H1 (cell line): ENCODE results near the gene FAM25A. TPM values are rescaled to one million over a fixed set of nuclear protein-coding genes. Genes with fewer than 3 reads are reported as not detected.

Source experiments
- CTCF ChIA-PET: fragments of 300-600 bp; sonication (Branson Sonifier 250); formaldehyde crosslinking; loops from one replicate; lab custom pipeline; 2021; ENCODE audit not compliant: partially characterized antibody; lab: Charles Lee
- POLR2A ChIA-PET: fragments of 300-600 bp; sonication (Branson Sonifier 250); formaldehyde crosslinking; loops from one replicate; lab custom pipeline; 2021; ENCODE audit warnings: inconsistent platforms; ENCODE audit not compliant: partially characterized antibody; lab: Charles Lee
- DNase-seq, 2 experiments: peaks; one replicate each; pipeline versions ENCODE4 v3.0.0 to v3.0.0-alpha.2; 2010 to 2022; ENCODE audit warnings: low spot score in 2 of 2, low read depth in 1 of 2, mixed read lengths in 1 of 2
- FAIRE-seq: peaks from 2 replicates; lab custom pipeline; 2011; peaks lifted over from hg19 to GRCh38; lab: Jason Lieb, UNC
- H2AFZ ChIP-seq: 2 replicates; pipeline ENCODE4 v1.8.1; 2012; ENCODE audit warnings: low read length, inconsistent platforms
- H2AK5ac ChIP-seq: 2 replicates; pipeline ENCODE4 v1.6.1; 2013; ENCODE audit warnings: low read depth, low read length
- H2BK120ac ChIP-seq: replicated peaks from 2 replicates; pipeline ENCODE3; 2013; ENCODE audit warnings: low read depth, low read length, inconsistent platforms
- H2BK12ac ChIP-seq: 2 replicates; pipeline ENCODE4 v1.6.1; 2013; ENCODE audit warnings: low read depth, low read length
- H2BK15ac ChIP-seq: 2 replicates; pipeline ENCODE4 v1.6.1; 2013; ENCODE audit warnings: low read length
- H2BK20ac ChIP-seq: 2 replicates; pipeline ENCODE4 v1.6.1; 2013; ENCODE audit warnings: low read length
- H2BK5ac ChIP-seq: 2 replicates; pipeline ENCODE4 v1.6.1; 2013; ENCODE audit warnings: low read depth, low read length
- H3K14ac ChIP-seq: 2 replicates; pipeline ENCODE4 v1.6.1; 2013; ENCODE audit warnings: inconsistent platforms; ENCODE audit not compliant: insufficient read length
- H3K18ac ChIP-seq: 2 replicates; pipeline ENCODE4 v1.6.1; 2013; ENCODE audit warnings: low read length; ENCODE audit errors: extremely low read depth
- H3K23ac ChIP-seq: 2 replicates; pipeline ENCODE4 v1.6.1; 2013; ENCODE audit warnings: inconsistent platforms; ENCODE audit not compliant: insufficient read length
- H3K23me2 ChIP-seq: 2 replicates; pipeline ENCODE4 v1.6.1; 2013; ENCODE audit warnings: low read depth, low read length
- H3K27ac ChIP-seq: 2 replicates; pipeline ENCODE4 v1.6.1; 2011; ENCODE audit warnings: low read depth, low read length, inconsistent platforms
- H3K27me3 ChIP-seq, 4 experiments: replicated peaks in 1 of 4; 1 replicate in 1 of 4; 2 replicates in 3 of 4; pipeline versions ENCODE4 v1.6.1 to v1.8.1; 2011 to 2013; ENCODE audit warnings: low read length in 3 of 4, mild to moderate bottlenecking in 3 of 4, inconsistent platforms in 2 of 4, mixed read lengths in 2 of 4, moderate library complexity in 1 of 4; ENCODE audit not compliant: control insufficient read depth in 3 of 4, insufficient read depth in 3 of 4; ENCODE audit errors: extremely low read depth in 1 of 4
- H3K36me3 ChIP-seq, 4 experiments: 2 replicates each; pipeline versions ENCODE4 v1.6.1 to v1.8.1; 2011 to 2013; ENCODE audit warnings: mild to moderate bottlenecking in 4 of 4, low read length in 3 of 4, moderate library complexity in 2 of 4, control low read depth in 1 of 4, inconsistent platforms in 1 of 4; ENCODE audit not compliant: insufficient read depth in 4 of 4, control insufficient read depth in 2 of 4
- H3K4ac ChIP-seq: replicated peaks from 2 replicates; pipeline ENCODE3; 2013; ENCODE audit warnings: low read length, low read depth, mixed read lengths, inconsistent platforms; ENCODE audit not compliant: insufficient read length
- H3K4me1 ChIP-seq, 4 experiments: replicated peaks in 1 of 4; 1 replicate in 1 of 4; 2 replicates in 3 of 4; pipeline versions ENCODE4 v1.6.1 to v1.8.1; 2011 to 2013; ENCODE audit warnings: low read length in 3 of 4, inconsistent platforms in 2 of 4, mixed read lengths in 1 of 4; ENCODE audit not compliant: insufficient read depth in 4 of 4, control insufficient read depth in 3 of 4
- H3K4me2 ChIP-seq, 2 experiments: 2 replicates each; pipeline versions ENCODE4 v1.6.1 to v1.8.1; 2011 to 2013; ENCODE audit warnings: low read depth in 2 of 2, low read length in 2 of 2, control low read depth in 1 of 2, inconsistent platforms in 1 of 2, mild to moderate bottlenecking in 1 of 2; ENCODE audit not compliant: insufficient read depth in 1 of 2
- H3K4me3 ChIP-seq, 4 experiments: fragments of 200-600, 300-600 bp in 1 of 4; sonication (generic), shearing (Covaris generic), sonication (Bioruptor Twin) in 1 of 4; 2 replicates each; pipeline versions ENCODE4 v1.5.1 to v1.8.1; 2011 to 2016; ENCODE audit warnings: low read length in 4 of 4, low read depth in 3 of 4, control low read depth in 2 of 4, inconsistent platforms in 2 of 4, mild to moderate bottlenecking in 2 of 4, mixed read lengths in 1 of 4, moderate library complexity in 1 of 4; ENCODE audit not compliant: insufficient read depth in 2 of 4; ENCODE audit errors: extremely low read depth in 1 of 4
- H3K56ac ChIP-seq: replicated peaks from 2 replicates; pipeline ENCODE3; 2013; ENCODE audit warnings: low read depth, mild to moderate bottlenecking, mixed read lengths, low read length, inconsistent platforms; ENCODE audit not compliant: insufficient read length
- H3K79me1 ChIP-seq: 2 replicates; pipeline ENCODE4 v1.6.1; 2013; ENCODE audit warnings: low read depth, low read length, control low read depth
- H3K79me2 ChIP-seq, 2 experiments: 2 replicates each; pipeline versions ENCODE4 v1.6.1 to v1.8.1; 2012 to 2013; ENCODE audit warnings: low read length in 2 of 2, mild to moderate bottlenecking in 2 of 2, inconsistent platforms in 1 of 2; ENCODE audit not compliant: insufficient read depth in 2 of 2, control insufficient read depth in 1 of 2
- H3K9ac ChIP-seq, 4 experiments: replicated peaks in 1 of 4; 1 replicate in 1 of 4; 2 replicates in 3 of 4; pipeline versions ENCODE4 v1.6.1 to v1.8.1; 2011 to 2013; ENCODE audit warnings: low read depth in 3 of 4, low read length in 3 of 4, control low read depth in 2 of 4, mild to moderate bottlenecking in 2 of 4, moderate library complexity in 2 of 4, inconsistent platforms in 1 of 4; ENCODE audit errors: extremely low read depth in 1 of 4
- H3K9me3 ChIP-seq, 2 experiments: 2 replicates each; pipeline versions ENCODE4 v1.6.1 to v1.8.1; 2012 to 2013; ENCODE audit warnings: mild to moderate bottlenecking in 2 of 2, moderate library complexity in 2 of 2, control low read depth in 1 of 2, inconsistent platforms in 1 of 2, low read depth in 1 of 2, low read length in 1 of 2, mixed read lengths in 1 of 2; ENCODE audit not compliant: insufficient read depth in 2 of 2
- H4K20me1 ChIP-seq, 2 experiments: replicated peaks in 1 of 2; 2 replicates each; pipeline versions ENCODE3 to v1.8.1; 2011 to 2013; ENCODE audit warnings: inconsistent platforms in 2 of 2, low read length in 2 of 2, mild to moderate bottlenecking in 1 of 2; ENCODE audit not compliant: insufficient read depth in 2 of 2, control insufficient read depth in 1 of 2
- H4K5ac ChIP-seq: 2 replicates; pipeline ENCODE4 v1.6.1; 2013; ENCODE audit warnings: low read length, low read depth, mixed read lengths, inconsistent platforms; ENCODE audit not compliant: insufficient read length
- H4K8ac ChIP-seq: 2 replicates; pipeline ENCODE4 v1.8.0; 2013; ENCODE audit warnings: mild to moderate bottlenecking, moderate library complexity, low read length, inconsistent platforms; ENCODE audit not compliant: insufficient read depth; ENCODE audit errors: extremely low read depth
- H4K91ac ChIP-seq: replicated peaks from 2 replicates; pipeline ENCODE3; 2013; ENCODE audit warnings: low read length, mixed read lengths, inconsistent platforms; ENCODE audit not compliant: insufficient read length
- HDAC6 ChIP-seq: IDR thresholded peaks from one replicate; pipeline ENCODE4 v1.7.1; 2012; ENCODE audit warnings: low read depth, mild to moderate bottlenecking, inconsistent platforms, low read length, moderate library complexity
- WGBS, 2 experiments: shearing (Covaris generic) in 1 of 2; methylation state at CpG; one replicate each; pipeline versions ENCODE4 v1.1.6 to v1.1.7; 2013 to 2015; ENCODE audit warnings: low lambda C conversion rate in 2 of 2, mixed read lengths in 2 of 2, inconsistent platforms in 1 of 2, low coverage in 1 of 2, missing lambda C conversion rate in 1 of 2; ENCODE audit not compliant: insufficient replicate concordance in 2 of 2, insufficient coverage in 1 of 2, insufficient read length in 1 of 2; ENCODE audit errors: extremely low coverage in 1 of 2, missing lambda C conversion rate in 1 of 2; 5-methylcytosine and 5-hydroxymethylcytosine counted together
- polyA plus RNA-seq, 7 experiments: library from polyadenylated mRNA; depleted of rRNA in 3 of 7; stranded (reverse) in 5 of 7; unstranded in 2 of 7; fragments of >200 nt in 5 of 7; fragments of 200-250 nt in 2 of 7; gene quantifications; 1 replicate in 5 of 7; 2 replicates in 1 of 7; 4 replicates in 1 of 7; pipeline versions ENCODE4 v1.2.1 to v1.2.3, GENCODE V29; 2011 to 2013; ENCODE audit warnings: missing spikeins in 2 of 7, mixed read lengths in 2 of 7
- total RNA-seq: library from RNA; stranded (reverse); fragmentation: NEBNext Ultra II Directional; extraction: Animal tissue kit (Norgen Biotek cat#: 25700); gene quantifications from 2 replicates; pipeline ENCODE4 v1.2.1, GENCODE V29; 2021

The FAM25A gene
- total and polyA plus RNA-seq, 2 of the 8 experiments (the other 6 are each of a cell fraction or from before 2014, with no cell fraction given) = not detected

DNA sequence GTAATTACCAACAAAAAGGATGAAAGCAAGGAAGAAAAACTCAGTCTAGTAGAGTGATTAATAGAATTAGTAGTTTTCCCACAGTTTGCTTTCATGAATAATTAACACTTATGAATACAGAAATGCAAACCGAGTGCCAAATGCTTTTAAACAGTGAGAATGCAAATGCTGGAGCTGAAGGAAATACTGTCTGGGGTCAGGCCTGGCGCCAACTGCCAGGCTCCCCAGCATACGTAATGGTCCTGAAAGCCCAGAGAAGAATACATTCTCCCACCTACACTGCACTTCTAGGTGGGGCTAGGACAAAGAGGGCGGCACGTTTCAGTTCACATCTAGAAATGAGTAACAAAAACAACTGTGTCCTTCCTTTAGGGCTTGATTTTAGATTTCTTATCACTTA, 44.6 kb downstream of the FAM25A start:
- Histone ChIP-seq H2BK15ac (no peak overlapping the region), H3K79me2 (no peaks in the 10 kb centered on the region), H2BK20ac (no peak overlapping the region), H3K9me3 (no peaks in the 10 kb centered on the region), H3K79me1 (no peaks in the 10 kb centered on the region), H3K4ac (no peak overlapping the region), H3K4me3 (no peak overlapping the region), H3K14ac (no peak overlapping the region), H3K27me3 (no peaks in the 10 kb centered on the region), H3K4me1 (no peaks in the 10 kb centered on the region), H3K27ac (no peak overlapping the region), H3K36me3 (peaks cover 5 to 49% (median 25%) of the 10 kb centered on the region in 4 experiments; a peak in 7 of 8 replicates), H2AK5ac (no peak overlapping the region), H4K5ac (no peak overlapping the region), H3K18ac (no peak overlapping the region)
- CTCF ChIA-PET = interaction anchor here (0.6 kb wide), 2 partner anchors 32 to 229 kb away, joined by 3 read pairs; no protein-coding TSS in a partner anchor
- no peak for TF ChIP-seq HDAC6
- TF ChIP-seq, all 59 proteins: peak for 0
- POLR2A ChIA-PET = no interaction called here
- WGBS, 2 experiments = 87% methylated on average over 5 of the region's 5 CpGs; no CpG with 5 or more reads in 1 of the 2 experiments
- no peak overlapping the region for H3K4me2 ChIP-seq
- FAIRE-seq (no peak), DNase-seq (no peak)
- H3K9ac ChIP-seq = no peak overlapping the region
- H4K20me1 ChIP-seq = no peaks in the 10 kb centered on the region
- no peak overlapping the region for H2BK12ac ChIP-seq
- no peak overlapping the region for H2BK120ac ChIP-seq
- no peak overlapping the region for H3K23ac ChIP-seq
- no peaks in the 10 kb centered on the region for H3K23me2 ChIP-seq
- no peak overlapping the region for H2AFZ ChIP-seq
- H2BK5ac ChIP-seq = no peak overlapping the region
- H4K91ac ChIP-seq = no peak overlapping the region
- no peak overlapping the region for H4K8ac ChIP-seq
- no peak overlapping the region for H3K56ac ChIP-seq
